Hematopoietic multipotent progenitor cell treated with erythropoietin and hydrocortisone succinate and interleukin-3 and kit ligand, for 17 days (in vitro differentiated cells): ENCODE data around the gene HASPIN.
"Not testable (repeated sequence)": the region's sequence is repeated elsewhere in the genome, so short reads cannot be mapped to it uniquely, and the experiment has no call there.

Experiments
- DNase-seq: peaks from one replicate; pipeline ENCODE4 v3.0.0-alpha.2; 2015; ENCODE audit warnings: low spot score

Gene HASPIN

DNA sequence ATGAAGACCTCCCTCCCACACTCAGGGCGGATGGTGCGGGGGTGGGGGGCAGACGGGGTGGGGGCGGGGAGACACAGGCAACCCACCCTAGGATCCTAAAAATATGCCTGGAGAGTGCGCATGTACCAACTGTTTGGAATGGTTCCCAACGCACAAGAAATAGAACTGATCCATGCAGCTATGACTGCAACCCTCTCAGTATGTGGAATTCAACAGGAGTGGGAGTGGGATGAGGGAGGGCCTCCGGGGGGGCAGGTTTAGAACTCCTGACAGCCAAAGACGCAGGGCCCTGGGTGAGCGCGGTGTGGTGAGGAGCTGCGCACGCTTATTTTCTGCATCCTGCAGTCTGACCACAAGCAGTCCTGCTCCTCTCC, 26.6 kb upstream of the HASPIN start:
- no peak for DNase-seq

DNA sequence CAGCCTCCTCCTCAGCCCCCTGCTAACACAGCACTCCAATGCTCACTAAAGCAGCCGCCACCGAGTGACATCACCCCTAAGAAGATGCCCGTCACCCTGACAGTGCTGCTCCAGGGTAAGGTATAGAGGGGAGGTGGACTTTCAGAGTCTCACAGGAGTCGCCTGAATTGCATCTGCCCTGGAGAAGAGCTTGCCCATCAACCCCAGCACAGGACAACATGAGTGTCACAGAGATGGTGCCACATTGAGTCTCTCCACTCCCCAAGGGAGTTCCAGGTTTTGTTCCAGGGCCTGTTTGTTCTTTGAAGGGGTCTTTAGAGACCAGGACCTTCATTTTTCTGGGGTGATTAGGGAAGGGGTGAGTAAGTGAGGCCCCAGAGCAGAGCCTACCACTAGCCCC, 25.6 kb upstream of the HASPIN start:
- no peak for DNase-seq

DNA sequence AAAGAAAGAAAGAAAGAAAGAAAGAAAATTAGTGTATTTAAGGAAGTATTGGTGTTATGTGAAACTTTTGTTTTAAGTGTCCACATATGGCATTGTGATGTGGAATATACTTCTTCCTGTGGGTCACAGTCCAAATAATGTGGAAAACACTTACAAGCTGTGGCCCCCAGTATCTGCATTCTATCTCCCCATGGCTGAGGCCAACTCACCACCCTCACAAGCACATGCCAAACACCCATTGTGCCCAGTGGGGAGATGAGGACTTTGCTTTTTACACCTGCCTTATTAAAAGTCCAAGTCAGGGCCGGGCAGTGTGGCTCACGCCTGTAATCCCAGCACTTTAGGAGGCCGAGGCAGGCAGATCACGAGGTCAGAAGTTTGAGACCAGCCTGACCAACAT, 23.8 kb upstream of the HASPIN start:
- no peak for DNase-seq

DNA sequence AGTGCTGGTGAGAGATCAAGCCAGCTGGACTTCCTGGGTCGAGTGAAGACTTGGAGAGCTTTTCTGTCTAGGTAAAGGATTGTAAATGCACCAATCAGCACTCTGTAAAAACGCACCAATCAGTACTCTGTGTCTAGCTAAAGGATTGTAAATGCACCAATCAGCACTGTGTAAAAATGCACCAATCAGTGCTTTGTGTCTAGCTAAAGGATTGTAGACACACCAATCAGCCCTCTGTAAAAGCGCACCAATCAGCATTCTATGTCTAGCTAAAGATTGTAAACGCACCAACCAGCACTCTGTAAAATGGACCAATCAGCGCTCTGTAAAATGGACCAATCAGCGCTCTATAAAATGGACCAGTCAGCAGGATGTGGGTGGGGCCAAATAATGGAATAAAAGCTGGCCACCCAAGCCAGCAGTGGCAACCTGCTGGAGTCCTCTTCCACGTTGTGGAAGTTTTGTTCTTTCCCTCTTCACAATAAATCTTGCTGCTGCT, 21.6 kb upstream of the HASPIN start:
- DNase-seq = not testable (repeated sequence)

- DNase-seq = no peak
These were observed 18.6 kb upstream of the HASPIN start for GRCh38 chr17:3704931-3705717.

- not testable (repeated sequence) for DNase-seq
These were observed 18.1 kb upstream of the HASPIN start for GRCh38 chr17:3705718-3705984.

- DNase-seq = no peak
These were observed 15.3 kb upstream of the HASPIN start for GRCh38 chr17:3708366-3708765.

DNA sequence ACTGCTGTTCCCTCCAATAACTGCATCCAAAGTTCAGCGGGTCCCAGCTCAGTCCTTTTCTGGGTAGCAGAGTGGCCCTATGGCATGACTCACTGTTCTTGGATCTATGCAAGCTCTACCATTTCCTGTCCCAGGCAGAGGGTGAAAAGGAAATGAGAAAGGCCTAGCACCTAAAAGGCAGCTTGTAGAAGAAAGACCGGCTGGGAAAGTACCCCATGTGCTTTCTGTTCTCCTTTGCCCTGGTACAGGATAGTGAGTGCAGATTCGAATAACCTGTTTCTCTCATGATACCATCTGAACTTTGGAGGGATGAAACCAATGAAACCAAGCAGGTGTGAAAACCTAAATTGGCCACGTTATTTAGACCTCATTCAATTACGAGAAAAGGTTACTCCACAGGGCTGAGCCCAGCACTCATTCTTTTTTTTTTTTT, 12.7 kb upstream of the HASPIN start:
- no peak for DNase-seq

DNA sequence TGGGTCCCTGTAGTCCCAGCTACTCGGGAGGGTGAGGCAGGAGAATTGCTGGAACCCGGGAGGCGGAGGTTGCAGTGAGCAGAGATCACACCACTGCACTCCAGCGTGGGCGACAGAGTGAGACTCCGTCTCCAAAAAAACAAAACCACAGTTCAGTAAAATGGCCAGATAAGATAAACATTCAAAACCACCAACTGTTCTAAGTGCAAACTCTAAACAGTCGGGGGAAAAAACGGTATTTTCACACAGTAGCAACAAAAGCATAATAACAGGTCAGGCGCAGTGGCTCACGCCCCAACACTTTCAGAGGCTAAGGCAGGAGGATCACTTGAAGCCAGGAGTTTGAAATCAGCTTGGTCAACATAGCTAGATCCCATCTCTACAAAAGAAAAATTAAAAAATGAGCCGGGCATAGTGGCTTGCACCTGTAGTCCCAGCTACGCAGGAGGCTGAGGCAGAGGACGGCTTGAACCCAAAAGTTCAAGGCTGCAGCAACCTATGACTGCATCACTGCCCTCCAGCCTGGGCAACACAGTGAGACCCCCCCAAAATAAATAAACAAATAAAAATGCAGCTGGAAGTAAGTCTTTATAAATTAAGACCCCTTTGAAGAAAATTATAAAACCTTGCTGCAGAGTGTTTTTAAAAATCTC, 10.8 kb upstream of the HASPIN start:
- DNase-seq = no peak

GRCh38 chr17:3715296-3715695, 8.4 kb upstream of the HASPIN start:
- DNase-seq = no peak

DNA sequence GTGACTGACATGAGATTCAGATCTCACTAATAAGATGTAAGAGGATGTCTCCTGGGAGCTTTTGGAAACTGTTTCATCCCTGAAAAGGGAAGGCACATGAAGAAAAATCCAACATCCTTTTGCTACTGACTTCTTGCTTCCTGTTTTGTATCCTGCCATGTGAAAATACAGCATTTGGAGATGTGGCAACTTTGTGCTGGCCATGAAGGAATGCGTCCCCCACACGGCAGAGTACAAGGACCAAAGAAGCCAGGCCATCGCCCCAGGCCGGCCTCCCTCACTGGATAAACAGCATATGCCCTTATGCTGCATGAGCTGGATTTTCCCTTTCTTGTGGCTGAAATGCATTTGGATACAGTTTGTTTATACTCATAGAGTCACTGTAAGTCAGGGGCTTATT, 5.5 kb upstream of the HASPIN start:
- DNase-seq = no peak

DNA sequence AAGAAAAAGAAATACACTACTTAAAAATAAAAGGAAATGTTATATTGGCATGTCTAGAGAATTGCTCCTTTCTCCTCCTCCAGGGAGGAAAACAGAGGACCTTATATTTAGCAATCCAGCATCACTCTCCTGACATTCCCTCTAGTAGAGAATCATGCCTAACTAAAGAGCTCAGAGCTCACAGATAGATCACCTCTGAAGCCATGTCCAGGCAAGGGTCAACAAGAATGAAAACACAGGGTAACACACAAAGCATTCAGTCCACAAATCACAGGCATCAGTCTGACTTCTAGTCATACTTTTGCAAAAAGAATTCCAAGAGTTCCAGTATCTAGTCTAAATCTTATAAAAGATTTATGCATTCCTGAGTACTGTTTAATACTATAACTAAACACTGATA, 4.4 kb upstream of the HASPIN start:
- DNase-seq = no peak

GRCh38 chr17:3722716-3723115, 987 bp upstream of the HASPIN start:
- DNase-seq = no peak

DNA sequence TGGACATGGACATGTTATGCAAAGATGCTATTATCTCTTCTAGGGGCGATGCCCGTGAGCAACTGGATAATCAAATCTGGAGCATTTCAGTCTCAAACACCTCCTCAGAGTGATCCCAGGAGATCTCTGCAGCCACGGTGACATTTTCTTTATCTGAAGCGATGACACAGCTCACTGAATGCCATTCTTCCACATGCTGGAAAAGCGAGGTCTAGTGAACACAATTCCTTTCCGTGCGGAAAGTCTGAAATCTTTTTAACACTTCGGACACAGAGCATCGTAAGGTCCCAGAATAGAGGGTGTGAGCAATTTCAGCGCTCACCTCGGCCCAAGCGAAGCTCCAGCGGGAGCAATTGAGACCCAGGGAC, 531 bp upstream of the HASPIN start:
- no peak for DNase-seq

GRCh38 chr17:3724378-3725077, 825 bp downstream of the HASPIN start:
- DNase-seq = no peak

GRCh38 chr17:3727041-3727440, 3.3 kb downstream of the HASPIN start:
- DNase-seq = no peak

- DNase-seq = not testable (repeated sequence)
These were observed 4.4 kb downstream of the HASPIN start for GRCh38 chr17:3728099-3728498.

DNA sequence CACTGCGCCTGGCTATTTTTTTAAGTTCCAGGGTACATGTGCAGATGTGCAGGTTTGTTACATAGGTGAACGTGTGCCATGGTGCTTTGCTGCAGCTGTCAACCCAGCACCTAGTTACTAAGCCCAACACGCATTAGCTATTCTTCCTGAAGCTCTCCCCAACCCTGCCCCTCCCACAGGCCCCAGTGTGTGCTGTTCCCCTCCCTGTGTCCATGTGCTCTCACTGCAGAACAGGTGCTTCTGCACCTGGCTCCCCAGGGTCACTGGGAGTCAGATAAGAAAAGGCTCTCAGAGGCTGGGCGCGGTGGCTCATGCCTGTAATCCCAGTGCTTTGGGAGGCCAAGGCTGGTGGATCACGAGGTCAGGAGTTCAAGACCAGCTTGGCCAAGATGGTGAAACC, 6.2 kb downstream of the HASPIN start:
- DNase-seq = no peak

DNA sequence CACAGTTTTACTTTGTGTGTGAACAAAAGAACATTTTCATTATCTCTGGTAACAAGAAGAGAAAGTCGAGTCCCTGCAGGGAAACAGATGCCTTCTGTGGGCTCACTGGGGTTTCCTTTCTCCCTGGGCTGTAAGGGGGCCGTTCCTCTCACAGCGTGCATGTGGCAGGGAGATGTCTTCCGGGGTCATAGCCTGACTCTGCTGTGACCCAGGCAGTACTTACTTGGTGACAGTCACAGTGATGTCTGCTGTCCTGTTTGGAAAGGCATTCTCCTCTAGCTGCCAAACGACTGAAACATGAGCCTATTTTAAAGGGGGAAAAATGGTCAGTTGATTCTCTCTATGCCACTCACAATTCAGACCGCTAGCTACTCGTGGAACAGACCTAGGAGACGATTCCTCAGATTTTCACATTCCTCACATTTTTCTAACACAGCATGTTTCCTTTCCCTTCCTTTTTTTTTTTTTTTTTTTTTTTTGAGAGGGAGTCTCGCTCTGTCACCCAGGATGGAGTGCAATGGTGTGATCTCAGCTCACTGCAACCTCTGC, 7.3 kb downstream of the HASPIN start:
- no peak for DNase-seq

GRCh38 chr17:3732210-3732621, 8.5 kb downstream of the HASPIN start:
- DNase-seq = no peak

GRCh38 chr17:3734911-3735276, 11.2 kb downstream of the HASPIN start:
- not testable (repeated sequence) for DNase-seq

GRCh38 chr17:3735515-3735914, 11.8 kb downstream of the HASPIN start:
- no peak for DNase-seq
